HepG2 (cell line): ENCODE data around the gene PLXDC2.

ENCODE experiments used
- EHMT2 ChIP-seq: fragments of 200-600 bp; sonication (generic); IDR thresholded peaks from 2 replicates; pipeline ENCODE4 v1.7.0; 2017; ENCODE audit warnings: antibody characterized with exemption, low read depth, low read length, borderline replicate concordance
- FOSL2 ChIP-seq: sonication (generic); formaldehyde crosslinking; IDR thresholded peaks from 2 replicates; pipeline ENCODE4 v1.4.0; 2020; ENCODE audit warnings: missing genetic modification reagents
- FOXJ3 ChIP-seq: sonication (generic); formaldehyde crosslinking; IDR thresholded peaks from 2 replicates; pipeline ENCODE4 v1.4.0; 2020; ENCODE audit warnings: missing genetic modification reagents, mild to moderate bottlenecking, borderline replicate concordance
- HOXA7 ChIP-seq: sonication (generic); formaldehyde crosslinking; IDR thresholded peaks from 2 replicates; pipeline ENCODE4 v1.8.1; 2022; ENCODE audit warnings: mild to moderate bottlenecking, missing genetic modification reagents, moderate library complexity
- MTA3 ChIP-seq: sonication (generic); formaldehyde crosslinking; IDR thresholded peaks from 2 replicates; pipeline ENCODE4 v1.4.0; 2020; ENCODE audit warnings: missing genetic modification reagents
- NFATC3 ChIP-seq: sonication (generic); formaldehyde crosslinking; IDR thresholded peaks from 2 replicates; pipeline ENCODE4 v1.5.1; 2020; ENCODE audit warnings: mild to moderate bottlenecking, missing genetic modification reagents
- SMAD1 ChIP-seq: sonication (generic); formaldehyde crosslinking; IDR thresholded peaks from 2 replicates; pipeline ENCODE4 v1.4.0; 2020; ENCODE audit warnings: missing genetic modification reagents, low read depth, mild to moderate bottlenecking, borderline replicate concordance
- TAF1 ChIP-seq: sonication (generic); formaldehyde crosslinking; IDR thresholded peaks from 2 replicates; pipeline ENCODE4 v1.4.0; 2020; ENCODE audit warnings: missing genetic modification reagents
- ZNF263 ChIP-seq: sonication (generic); formaldehyde crosslinking; IDR thresholded peaks from 2 replicates; pipeline ENCODE4 v1.4.0; 2020; ENCODE audit warnings: missing genetic modification reagents
- ZNF780A ChIP-seq: sonication (generic); formaldehyde crosslinking; IDR thresholded peaks from 2 replicates; pipeline ENCODE4 v1.8.0; 2022; ENCODE audit warnings: mild to moderate bottlenecking, missing genetic modification reagents, moderate library complexity
- ZSCAN29 ChIP-seq: sonication (generic); formaldehyde crosslinking; conservative IDR thresholded peaks from 2 replicates; pipeline ENCODE4 v1.4.0; 2020; ENCODE audit warnings: mild to moderate bottlenecking, missing genetic modification reagents
- TF ChIP-seq, protein P1 (sequence below): sonication (generic); formaldehyde crosslinking; IDR thresholded peaks from 2 replicates; pipeline ENCODE4 v1.5.0; 2020; ENCODE audit warnings: mild to moderate bottlenecking, missing genetic modification reagents, moderate library complexity
- TF ChIP-seq, protein P2 (sequence below): sonication (generic); formaldehyde crosslinking; IDR thresholded peaks from 2 replicates; pipeline ENCODE4 v1.4.0; 2020; ENCODE audit warnings: missing genetic modification reagents, borderline replicate concordance
- TF ChIP-seq, protein P3 (sequence below): sonication (generic); formaldehyde crosslinking; IDR thresholded peaks from 2 replicates; pipeline ENCODE4 v1.8.0; 2023; ENCODE audit warnings: mild to moderate bottlenecking, missing genetic modification reagents

DNA sequence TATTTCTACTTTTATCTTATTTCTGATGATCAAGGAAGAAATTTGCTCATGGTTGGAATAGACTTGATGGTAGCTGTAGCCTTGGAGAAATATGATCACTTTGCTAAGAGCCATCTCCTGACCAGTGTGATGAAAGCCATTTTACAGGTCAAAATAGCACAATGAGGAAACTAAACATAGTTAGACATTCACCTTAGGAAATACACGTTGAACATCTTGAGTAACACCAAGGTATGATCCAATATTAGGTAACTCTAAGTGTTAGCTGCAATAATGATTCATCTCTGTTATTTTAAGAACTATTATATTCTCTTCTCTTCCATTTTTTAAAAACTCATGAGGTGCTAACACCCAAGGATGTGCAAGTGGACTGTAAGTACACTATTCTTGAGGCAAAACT, 328.0 kb downstream of the PLXDC2 start:
- TF ChIP-seq, protein P1, sequence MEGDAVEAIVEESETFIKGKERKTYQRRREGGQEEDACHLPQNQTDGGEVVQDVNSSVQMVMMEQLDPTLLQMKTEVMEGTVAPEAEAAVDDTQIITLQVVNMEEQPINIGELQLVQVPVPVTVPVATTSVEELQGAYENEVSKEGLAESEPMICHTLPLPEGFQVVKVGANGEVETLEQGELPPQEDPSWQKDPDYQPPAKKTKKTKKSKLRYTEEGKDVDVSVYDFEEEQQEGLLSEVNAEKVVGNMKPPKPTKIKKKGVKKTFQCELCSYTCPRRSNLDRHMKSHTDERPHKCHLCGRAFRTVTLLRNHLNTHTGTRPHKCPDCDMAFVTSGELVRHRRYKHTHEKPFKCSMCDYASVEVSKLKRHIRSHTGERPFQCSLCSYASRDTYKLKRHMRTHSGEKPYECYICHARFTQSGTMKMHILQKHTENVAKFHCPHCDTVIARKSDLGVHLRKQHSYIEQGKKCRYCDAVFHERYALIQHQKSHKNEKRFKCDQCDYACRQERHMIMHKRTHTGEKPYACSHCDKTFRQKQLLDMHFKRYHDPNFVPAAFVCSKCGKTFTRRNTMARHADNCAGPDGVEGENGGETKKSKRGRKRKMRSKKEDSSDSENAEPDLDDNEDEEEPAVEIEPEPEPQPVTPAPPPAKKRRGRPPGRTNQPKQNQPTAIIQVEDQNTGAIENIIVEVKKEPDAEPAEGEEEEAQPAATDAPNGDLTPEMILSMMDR (CRISPR knock-in tag), result no peak
- TF ChIP-seq, protein P2, sequence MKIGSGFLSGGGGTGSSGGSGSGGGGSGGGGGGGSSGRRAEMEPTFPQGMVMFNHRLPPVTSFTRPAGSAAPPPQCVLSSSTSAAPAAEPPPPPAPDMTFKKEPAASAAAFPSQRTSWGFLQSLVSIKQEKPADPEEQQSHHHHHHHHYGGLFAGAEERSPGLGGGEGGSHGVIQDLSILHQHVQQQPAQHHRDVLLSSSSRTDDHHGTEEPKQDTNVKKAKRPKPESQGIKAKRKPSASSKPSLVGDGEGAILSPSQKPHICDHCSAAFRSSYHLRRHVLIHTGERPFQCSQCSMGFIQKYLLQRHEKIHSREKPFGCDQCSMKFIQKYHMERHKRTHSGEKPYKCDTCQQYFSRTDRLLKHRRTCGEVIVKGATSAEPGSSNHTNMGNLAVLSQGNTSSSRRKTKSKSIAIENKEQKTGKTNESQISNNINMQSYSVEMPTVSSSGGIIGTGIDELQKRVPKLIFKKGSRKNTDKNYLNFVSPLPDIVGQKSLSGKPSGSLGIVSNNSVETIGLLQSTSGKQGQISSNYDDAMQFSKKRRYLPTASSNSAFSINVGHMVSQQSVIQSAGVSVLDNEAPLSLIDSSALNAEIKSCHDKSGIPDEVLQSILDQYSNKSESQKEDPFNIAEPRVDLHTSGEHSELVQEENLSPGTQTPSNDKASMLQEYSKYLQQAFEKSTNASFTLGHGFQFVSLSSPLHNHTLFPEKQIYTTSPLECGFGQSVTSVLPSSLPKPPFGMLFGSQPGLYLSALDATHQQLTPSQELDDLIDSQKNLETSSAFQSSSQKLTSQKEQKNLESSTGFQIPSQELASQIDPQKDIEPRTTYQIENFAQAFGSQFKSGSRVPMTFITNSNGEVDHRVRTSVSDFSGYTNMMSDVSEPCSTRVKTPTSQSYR (CRISPR knock-in tag), result no peak
- TF ChIP-seq ZNF263 (CRISPR knock-in tag) (no peak), EHMT2 (no peak), TAF1 (CRISPR knock-in tag) (no peak), FOXJ3 (CRISPR knock-in tag) (no peak), ZSCAN29 (CRISPR knock-in tag) (no peak), NFATC3 (CRISPR knock-in tag) (no peak), MTA3 (CRISPR knock-in tag) (no peak), ZNF780A (CRISPR knock-in tag) (no peak), FOSL2 (CRISPR knock-in tag) (no peak), SMAD1 (CRISPR knock-in tag) (no peak), HOXA7 (CRISPR knock-in tag) (no peak)
- TF ChIP-seq, protein P3, sequence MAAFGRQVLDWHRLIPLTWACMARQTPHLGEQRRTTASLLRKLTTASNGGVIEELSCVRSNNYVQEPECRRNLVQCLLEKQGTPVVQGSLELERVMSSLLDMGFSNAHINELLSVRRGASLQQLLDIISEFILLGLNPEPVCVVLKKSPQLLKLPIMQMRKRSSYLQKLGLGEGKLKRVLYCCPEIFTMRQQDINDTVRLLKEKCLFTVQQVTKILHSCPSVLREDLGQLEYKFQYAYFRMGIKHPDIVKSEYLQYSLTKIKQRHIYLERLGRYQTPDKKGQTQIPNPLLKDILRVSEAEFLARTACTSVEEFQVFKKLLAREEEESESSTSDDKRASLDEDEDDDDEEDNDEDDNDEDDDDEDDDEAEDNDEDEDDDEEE, result no peak
